Measurements from ENCODE around the gene DLL3.

Gene DLL3

DNA sequence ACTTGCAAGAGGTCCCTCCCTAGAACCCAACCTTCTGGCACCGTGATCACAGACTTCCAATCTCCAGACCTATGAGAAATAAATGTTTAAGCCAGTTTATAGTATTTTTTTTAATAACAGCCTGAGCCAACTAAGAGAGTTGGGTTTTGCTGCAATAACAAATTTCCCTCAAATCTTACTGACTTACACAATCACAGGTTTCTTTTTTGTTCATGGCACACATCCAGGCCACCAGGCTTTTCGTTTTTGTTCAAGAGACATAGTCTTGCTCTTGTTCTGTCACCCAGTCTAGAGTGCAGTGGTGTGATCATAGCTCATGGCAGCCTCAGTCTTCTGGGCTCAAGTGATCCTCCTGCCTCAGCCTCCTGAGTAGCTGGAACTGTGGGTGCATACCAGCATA lies 14.2 kb downstream of the DLL3 start:
- no peak for DNase-seq (ENCODE audit: low read depth, low spot score)
- no peak overlapping the region for H3K27ac ChIP-seq

DNA sequence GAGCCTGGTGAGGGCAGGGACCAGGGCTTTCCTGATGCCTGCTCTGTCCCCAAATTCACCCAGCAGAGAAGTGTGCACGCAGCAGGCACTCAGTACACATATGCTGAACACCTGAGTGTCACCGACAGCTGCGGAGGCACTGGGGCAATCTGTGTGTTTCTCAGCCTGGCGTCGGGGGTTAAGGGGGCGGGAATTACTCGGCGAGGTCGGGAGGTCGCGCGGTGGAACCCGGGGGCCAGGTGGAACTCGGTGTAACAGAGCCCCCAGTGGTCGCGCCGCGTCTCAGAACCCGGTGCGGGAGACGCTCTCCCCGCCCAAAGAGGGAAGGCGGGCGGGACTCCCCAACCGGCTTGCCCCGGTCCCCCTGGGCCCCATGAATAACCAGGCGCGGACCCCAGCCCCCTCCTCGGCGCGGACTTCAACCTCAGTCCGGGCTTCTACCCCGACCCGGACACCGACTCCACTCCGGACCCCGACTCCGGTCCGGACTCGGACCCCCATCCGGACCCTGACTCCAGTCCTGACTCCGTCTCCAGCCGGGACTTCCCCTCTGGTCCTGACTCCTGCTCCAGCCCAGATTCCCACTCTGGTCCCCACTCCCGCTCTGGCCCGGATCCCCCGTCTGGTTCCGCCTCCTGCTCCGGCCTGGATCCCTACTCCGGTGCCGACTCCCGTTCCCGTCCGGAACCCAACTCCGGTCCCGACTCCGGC lies 16.2 kb downstream of the DLL3 start, which contains the start of gene SELENOV:
Gene SELENOV (plus strand): TSS at position 300 of the 711 bp plus-strand sequence. CDS start 74 bp downstream, at position 374.
- no peak within 1 kb of the TSS for H3K27ac ChIP-seq
- no peak for DNase-seq (ENCODE audit: low read depth, low spot score)

DNA sequence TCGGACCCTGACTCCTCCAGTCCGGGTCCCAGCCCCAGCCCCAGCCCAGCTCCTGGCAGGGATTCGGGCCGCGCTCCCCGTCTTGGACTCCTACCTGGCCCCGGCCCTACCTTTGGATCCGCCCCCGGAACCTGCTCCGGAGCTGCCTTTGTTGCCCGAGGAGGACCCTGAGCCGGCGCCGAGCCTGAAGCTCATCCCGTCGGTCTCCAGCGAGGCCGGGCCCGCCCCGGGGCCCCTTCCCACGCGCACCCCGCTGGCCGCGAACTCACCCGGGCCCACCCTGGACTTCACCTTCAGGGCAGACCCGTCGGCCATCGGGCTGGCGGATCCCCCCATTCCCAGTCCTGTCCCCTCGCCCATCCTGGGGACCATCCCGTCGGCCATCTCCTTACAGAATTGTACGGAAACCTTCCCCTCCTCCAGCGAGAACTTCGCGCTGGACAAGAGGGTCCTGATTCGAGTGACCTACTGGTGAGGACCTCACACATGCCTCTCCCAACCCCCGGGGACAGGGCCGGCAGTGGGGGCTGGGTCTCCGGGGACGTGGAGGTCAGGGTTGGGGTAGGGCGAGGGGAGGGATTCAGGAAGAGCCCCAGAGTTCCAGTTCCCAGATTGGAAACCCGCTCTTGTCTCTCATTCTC lies 16.9 kb downstream of the DLL3 start:
- no peak overlapping the region for H3K27ac ChIP-seq
- DNase-seq (ENCODE audit: low read depth, low spot score), result no peak

DNA sequence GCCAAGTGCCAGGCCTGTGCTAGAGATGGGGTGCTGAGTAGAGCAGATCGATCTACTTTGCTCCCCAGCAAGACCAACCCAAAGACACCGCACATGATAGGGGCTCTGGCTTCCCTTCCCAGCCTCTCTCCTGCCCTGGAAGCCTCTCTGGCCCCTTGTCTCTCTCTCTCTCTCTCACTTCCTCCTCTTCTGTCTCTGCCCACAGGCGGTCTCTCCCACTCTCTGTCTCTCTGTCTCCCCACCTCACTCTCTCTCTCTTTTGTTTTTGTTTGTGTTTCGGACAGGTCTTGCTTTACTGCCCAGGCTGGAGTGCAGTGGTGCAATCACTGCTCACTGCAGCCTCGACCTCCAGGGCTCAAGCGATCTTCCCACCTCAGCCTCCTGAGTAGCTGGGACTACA lies 17.5 kb downstream of the DLL3 start:
- no peak for DNase-seq (ENCODE audit: low read depth, low spot score)
- H3K27ac ChIP-seq, result no peak overlapping the region

DNA sequence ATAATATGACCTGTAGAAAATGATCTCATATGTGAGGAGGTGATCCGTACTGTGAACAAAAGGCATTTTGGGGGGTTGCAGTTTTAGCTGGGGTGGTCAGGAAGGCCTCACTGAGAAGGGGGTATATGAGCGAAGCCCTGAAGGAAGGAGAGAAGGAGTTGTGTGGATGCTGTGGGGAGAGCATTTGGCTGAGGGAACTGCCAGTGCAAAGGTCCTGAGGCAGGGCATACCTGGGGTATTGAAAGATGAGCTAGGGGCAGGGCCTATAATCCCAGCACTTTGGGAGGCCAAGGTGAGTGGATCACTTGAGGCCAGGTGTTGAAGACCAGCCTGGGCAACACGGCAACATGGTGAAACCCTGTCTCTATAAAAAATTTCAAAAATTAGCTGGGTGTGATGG lies 18.7 kb downstream of the DLL3 start:
- no peak for DNase-seq (ENCODE audit: low read depth, low spot score)

DNA sequence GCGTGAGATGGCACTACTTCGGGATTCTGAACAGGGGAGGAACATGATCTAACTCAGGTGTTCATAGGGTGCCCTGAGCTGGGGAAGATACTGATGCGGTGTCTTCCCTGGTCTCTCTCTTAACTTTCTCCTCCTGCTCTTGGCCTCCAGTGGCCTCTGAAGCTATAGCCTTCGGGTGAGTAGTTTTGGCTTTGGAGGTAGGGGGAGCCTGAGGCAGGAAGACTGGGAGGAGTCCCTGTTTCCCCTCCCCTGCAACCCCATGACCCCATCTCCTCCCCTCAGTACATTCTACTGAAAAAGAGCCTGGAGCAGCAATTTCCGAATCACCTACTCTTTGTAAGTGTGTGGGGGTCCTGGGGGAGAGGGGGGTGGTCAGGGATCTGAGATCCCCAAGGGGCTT lies 19.7 kb downstream of the DLL3 start:
- H3K27ac ChIP-seq, result no peak overlapping the region
- no peak for DNase-seq (ENCODE audit: low read depth, low spot score)

More for the DNA sequence above, 18.7 kb downstream of the DLL3 start:
- no peak overlapping the region for H3K27ac ChIP-seq

DNA sequence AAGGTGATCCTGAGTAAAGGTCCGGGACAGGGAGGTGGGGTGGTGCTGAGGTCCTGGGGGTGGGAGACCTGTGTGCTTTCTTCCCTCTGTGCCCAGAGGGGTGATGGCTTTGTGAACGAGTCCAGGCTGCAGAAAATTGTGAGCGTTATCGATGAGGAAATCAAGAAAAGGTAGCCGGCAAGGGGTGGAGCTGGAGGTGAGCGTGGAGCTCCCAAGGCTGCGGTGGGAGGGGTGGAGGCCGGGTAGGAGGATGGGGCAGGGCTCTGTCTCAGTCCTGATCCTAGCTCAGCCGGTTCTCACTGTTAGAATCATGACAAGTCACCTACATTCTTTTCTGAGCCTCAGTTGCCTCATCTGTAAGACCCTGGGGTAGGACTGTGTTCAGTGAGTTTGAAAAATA lies 20.2 kb downstream of the DLL3 start:
- H3K27ac ChIP-seq, result no peak overlapping the region
- DNase-seq (ENCODE audit: low read depth, low spot score), result no peak

DNA sequence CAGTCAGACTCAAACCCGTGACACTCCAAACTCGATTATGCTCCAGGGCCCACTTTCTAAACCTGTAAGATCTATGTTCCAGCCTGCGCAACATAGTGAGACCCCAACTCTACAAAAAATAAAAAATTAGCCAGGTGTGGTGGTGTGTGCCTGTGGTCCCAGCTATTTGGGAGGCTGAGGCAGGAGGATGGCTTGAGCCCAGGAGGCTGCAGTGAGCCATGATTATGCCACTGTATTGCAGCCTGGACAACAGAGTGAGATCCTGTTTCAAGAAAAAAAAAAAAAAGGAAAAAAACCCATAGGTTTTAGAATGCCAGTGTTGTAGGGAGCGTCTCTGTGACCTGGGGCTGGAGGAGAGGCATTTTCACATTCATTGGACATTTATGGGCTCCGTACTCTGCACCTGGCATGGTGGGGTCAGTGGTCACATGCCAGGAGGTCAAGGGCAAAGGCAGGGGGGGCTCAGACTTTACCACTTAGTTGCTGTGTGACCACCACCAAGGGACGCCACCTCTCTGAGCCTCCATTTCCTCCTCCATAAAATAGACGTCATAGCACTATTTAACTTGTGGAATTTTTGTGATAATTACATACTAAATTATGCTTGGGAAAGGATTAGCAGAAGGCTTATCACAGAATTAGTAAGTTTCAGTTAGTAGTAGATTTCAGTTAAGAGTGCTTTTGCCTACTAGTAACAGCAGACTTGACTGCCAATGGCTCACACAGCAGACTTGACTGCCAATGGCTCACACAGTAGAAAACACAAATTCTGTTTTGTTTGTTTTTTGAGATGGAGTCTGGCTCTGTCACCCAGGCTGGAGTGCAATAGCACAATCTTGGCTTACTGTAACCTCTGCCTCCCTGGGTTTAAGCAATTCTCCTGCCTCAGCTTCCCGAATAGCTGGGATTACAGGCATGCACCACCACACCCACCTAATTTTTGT lies 22.1 kb downstream of the DLL3 start:
- H3K27ac ChIP-seq, result no peak overlapping the region
- no peak for DNase-seq (ENCODE audit: low read depth, low spot score)

DNA sequence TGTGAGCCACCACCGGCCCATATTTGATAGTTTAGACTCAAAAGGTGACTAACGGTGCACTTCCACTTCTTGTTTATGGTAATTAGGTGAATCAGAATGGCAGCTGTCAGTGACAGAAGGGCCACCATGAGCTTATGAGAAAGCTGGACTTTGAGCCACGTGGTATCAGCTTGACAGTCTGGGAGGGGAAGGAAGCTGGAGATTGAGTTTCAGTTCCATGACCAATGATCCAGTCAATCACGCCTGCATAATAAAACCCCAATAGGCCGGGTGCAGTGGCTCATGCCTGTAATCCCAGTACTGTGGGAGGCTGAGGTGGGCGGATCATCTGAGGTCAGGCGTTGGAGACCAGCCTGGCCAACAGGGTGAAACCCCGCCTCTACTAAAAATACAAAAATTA lies 25.7 kb downstream of the DLL3 start:
- no peak overlapping the region for H3K27ac ChIP-seq
- no peak for DNase-seq (ENCODE audit: low read depth, low spot score)

DNA sequence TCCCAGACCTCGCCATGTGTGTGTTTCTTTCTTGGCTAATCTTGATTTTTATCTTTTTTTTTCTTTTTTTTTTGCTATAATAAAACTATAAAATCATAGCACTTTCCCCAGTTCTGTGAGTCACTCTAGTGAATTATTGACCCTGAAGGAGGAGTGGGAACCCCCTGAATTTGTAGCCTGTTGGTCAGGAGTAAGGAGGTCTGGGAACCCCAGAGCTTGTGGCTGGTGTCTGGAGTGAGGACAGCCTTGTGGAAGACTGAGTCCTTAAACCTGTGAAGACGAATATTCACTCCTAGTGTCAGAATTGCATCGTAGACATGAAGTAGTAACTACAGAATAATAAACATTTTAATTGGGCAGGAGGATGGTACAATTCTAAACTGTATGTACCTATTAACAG lies 26.5 kb downstream of the DLL3 start:
- no peak for DNase-seq (ENCODE audit: low read depth, low spot score)
- no peak overlapping the region for H3K27ac ChIP-seq

DNA sequence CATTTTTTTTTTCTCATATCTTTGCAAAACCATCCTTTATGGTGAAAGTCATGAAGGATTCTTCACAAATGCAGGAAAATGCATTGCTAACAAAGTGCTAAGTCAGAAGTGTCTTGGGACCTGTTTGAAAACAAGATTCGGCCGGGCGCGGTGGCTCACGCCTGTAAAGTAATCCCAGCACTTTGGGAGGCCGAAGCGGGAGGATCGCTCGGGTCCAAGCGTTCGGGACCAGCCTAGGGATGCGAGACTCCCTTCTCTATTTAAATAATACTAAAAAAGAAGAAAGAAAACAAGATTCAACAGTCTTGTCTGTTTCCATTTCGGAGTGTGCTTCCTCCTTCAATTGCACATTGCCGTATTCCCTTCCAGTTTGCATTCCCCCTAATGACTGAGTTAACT lies 33.1 kb downstream of the DLL3 start:
- H3K27ac ChIP-seq, result no peak overlapping the region
- no peak for DNase-seq (ENCODE audit: low read depth, low spot score)

DNA sequence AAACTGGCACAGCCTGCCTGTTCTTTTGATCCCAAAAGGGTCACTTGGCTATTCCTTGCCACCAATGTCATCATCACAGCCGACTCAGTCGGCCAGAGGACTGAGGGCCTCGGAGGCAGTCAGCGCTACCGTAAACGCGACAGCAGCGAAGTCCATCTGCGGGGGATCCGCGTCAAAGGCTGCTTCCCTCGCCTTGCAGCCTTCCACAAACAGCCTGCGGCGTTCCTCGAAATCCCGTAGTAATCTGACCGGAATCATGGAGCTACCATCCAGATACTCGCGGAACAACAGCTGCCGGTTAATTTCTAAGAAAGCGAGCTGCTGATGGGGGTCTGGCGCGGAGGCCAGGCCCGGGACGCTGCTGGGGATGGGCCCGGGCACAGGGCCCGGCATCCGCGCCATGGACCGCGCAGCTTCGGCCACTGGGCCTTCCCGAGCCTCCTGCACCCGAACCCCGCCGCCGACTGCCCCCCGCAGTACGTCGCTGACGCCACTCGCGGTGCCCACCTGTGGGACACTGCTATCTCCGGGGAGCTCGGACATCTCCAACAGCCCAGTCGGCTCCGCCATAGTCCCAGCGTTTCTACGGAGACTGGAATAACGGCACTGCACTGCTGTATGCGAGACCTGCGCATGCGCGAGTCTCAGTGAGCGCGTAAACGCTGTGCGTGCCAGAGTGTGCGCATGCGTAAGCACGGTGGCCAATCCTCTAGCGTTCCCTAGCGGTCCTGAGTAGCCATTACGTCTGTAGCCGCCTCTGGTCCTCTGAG lies 33.7 kb downstream of the DLL3 start, which contains the start of gene EID2B:
Gene EID2B (minus strand): TSS at position 620 of the 770 bp plus-strand sequence. CDS start 50 bp downstream, at position 570.
- DNase-seq (ENCODE audit: low read depth, low spot score), result peak; percentile 41
- H3K27ac ChIP-seq, result no peak within 1 kb of the TSS

DNA sequence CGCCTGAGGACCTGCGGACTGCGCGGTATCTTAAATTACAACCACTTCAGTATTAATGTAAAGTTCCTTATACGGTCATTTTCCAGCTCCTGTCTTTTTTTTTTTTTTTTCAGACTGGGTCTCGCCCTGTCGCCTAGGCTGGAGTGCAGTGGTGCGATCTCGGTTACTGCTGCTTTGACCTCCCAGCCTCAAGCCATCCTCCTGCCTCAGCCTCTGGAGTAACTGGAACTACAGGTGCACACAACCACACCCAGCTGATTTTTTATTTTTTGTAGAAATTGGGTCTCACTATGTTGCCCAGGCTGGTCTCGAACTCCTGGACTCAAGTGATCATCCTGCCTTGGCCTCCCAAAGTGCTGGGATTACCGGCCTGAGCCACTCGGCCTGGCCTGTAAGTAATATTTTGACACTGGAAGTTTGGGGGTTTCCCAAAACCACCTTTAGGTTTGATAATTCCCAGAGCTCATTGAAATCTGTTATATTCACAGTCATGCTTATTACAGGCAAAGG lies 34.3 kb downstream of the DLL3 start:
- no peak overlapping the region for H3K27ac ChIP-seq
- no peak for DNase-seq (ENCODE audit: low read depth, low spot score)

DNA sequence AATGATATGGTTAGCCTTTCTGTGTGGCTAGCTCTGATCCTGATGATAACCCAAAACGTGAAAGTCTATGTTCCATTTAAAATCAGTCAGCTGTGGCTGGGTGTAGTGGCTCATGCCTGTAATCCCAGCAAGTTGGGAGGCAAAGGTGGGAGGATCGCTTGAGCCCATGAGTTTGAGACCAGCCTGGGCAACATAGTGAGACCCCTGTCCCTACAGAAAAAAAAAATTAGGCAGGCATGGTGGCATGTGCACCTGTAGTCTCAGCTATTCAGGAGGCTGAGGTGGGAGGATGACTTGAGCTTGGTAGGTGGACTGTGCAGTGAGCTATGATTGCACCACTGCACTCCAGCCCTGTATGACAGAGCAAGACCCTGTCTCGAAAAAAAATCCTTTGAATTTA lies 35.0 kb downstream of the DLL3 start:
- no peak overlapping the region for H3K27ac ChIP-seq
- no peak for DNase-seq (ENCODE audit: low read depth, low spot score)

DNA sequence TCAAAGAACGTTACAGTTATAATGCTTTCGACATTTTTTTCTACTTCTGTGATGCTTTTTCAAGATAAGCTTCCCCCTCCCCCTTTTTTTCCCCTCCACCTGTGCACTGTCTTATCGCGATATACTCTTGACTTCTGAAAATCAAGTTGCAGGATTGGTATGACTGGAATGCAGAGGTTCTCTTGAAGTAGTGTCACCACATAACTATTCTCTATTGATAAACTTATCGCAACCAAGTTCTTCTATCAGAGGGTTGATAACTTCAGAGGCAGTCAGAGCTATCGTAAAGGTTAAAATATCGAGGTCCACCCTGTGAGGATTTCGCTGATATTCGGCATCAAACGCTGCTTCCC lies 40.4 kb downstream of the DLL3 start:
- no peak for DNase-seq (ENCODE audit: low read depth, low spot score)
- peak overlapping the region; percentile 63 for H3K27ac ChIP-seq

DNA sequence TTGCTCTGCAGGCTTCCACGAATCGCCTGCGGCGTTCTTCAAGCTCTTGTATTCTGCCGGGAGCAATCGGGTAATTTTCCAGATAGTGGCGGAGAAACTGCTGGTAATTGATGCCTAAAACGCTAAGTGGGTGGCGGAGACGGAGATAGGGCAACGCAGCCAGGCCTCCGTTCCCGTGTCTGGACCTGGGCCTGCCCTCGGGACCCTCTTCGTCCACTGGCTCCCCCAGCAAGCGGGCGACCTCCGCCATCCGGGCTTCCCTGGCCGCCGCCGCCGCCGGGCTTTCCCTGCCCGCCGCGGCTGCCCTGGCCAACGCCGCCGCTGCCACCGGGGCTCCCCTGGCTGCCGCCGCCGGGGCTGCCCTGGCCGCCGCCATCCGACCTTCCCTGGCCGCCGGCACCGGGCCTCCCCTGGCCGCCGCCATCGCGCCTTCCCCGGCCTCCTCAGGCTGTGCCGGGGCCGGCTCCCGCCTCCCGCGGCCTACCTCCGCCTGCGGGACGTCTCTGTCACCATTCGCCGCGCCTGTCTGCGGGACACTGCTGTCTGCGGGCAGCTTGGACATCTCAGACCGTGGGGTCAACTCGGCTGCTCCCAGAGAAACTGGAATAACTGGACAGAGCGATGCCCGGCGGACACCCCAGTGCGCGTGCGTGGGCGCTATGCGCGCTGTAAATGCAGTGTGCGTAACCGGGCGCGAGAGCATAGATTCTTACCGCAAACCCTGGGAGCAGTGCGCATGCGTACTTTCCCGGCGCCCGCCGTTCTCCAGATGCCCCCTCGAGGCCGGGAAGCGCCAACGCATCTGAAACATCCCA lies 41.0 kb downstream of the DLL3 start, which contains the start of gene EID2:
Gene EID2 (minus strand): TSS at position 644 of the 815 bp plus-strand sequence. CDS start 82 bp downstream, at position 562.
- DNase-seq (ENCODE audit: low read depth, low spot score), result peak; percentile 68
- H3K27ac ChIP-seq, result peak within 1 kb of the TSS; percentile 63

DNA sequence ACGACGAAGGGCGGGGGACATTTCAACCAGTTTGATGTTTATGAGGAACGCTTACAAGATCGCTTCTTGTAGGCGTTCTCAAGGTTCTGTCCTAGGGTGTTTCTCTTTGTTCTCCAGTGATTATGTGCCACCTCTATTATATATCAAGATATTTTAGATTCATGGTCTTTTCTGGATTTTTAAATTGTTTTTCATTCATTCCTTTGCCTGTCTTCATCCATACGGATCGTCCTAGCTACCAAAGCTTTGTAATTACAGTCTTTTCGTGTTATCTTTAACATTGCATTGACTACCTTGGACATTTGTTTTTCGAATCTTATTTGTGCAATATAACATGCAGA lies 41.6 kb downstream of the DLL3 start:
- H3K27ac ChIP-seq, result peak overlapping the region; percentile 63
- DNase-seq (ENCODE audit: low read depth, low spot score), result no peak

DNA sequence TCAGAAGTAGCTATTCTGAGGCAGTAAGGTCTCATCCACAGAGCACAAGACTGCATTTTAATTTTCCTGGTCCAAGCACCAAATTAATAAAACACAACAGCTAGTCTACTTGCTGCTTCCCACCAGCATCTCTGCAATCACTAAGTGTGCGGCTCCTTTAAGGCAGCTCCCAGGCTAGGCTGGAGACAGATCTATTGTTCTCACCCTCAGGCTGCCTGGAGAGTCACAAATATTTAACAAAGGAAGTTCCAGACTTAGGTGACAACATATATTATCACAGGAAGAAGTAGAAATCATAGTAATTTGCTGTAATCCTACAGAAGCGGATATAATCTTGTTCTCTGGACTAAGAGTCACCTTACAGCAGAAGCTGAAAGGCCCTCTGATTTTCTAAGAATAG lies 43.5 kb downstream of the DLL3 start:
- H3K27ac ChIP-seq, result peak overlapping the region; percentile 87
- DNase-seq (ENCODE audit: low read depth, low spot score), result no peak

DNA sequence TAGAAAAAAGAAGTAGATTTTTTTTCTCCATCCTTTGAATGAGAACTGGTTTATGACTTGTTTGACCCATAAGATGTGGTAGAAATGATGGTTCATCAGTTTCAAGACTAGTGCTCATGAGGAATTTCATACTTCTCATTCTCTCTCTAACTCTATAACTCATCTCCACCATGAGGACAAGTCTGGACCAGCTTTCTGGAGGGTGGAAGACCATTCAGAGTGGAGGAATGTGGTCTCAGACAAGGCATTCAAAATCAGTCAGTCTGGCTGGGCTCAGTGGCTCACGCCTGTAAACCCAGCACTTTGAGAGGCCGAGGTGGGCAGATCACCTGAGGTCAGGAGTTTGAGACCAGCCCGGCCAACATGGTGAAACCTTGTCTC lies 44.7 kb downstream of the DLL3 start:
- H3K27ac ChIP-seq, result peak overlapping the region; percentile 87
- peak; percentile 87 for DNase-seq (ENCODE audit: low read depth, low spot score)
